Lower leg skin (tissue), 4 donors: ENCODE measurements around the gene SPTBN4. TPM values are rescaled to one million over a fixed set of nuclear protein-coding genes. Genes with fewer than 3 reads are reported as not detected.
"Not testable (repeated sequence)": the region's sequence is repeated elsewhere in the genome, so short reads cannot be mapped to it uniquely, and the experiment has no call there.

Source experiments
- DNase-seq, 2 donors: peaks; one replicate each; pipeline ENCODE4 v3.0.0-alpha.2; 2019; ENCODE audit warnings: low spot score in 2 of 2
- H3K4me3 ChIP-seq: fragments of 200-600 bp; sonication (generic); 2 replicates; pipeline ENCODE4 v1.5.1; 2017; ENCODE audit warnings: mild to moderate bottlenecking, low read depth; ENCODE audit not compliant: poor library complexity, severe bottlenecking
- CTCF ChIP-seq, 3 donors: fragments of 450-650 bp; IDR thresholded peaks; one replicate each; pipeline ENCODE4 v1.5.1; 2016; ENCODE audit warnings: antibody characterized with exemption in 3 of 3, mild to moderate bottlenecking in 3 of 3, moderate library complexity in 2 of 3
- POLR2A ChIP-seq, 2 donors: fragments of 450-650 bp; IDR thresholded peaks; one replicate each; pipeline ENCODE4 v1.6.1; 2016 to 2017; ENCODE audit warnings: antibody characterized with exemption in 2 of 2, mild to moderate bottlenecking in 1 of 2, moderate library complexity in 1 of 2
- WGBS, 2 donors: methylation state at CpG; one replicate each; pipeline ENCODE4 v1.1.5; 2018; 5-methylcytosine and 5-hydroxymethylcytosine counted together
- intact Hi-C: fragments of 100-400 bp; cut with DNase I; formaldehyde crosslinking; loops from one replicate; pipeline ENCODE4 v1.15.0; 2023; ENCODE audit warnings: low total_unique reads
- total RNA-seq, 4 donors: library from RNA; depleted of rRNA; stranded (reverse); fragments of >200 nt; gene quantifications; one replicate each; pipeline ENCODE4 v1.1.0, GENCODE V29; 2016

The SPTBN4 gene
- total RNA-seq, 4 donors from 2014 or later, result 0.25 to 2.2 (median 1.6) TPM

GRCh38 chr19:40450664-40451063 is 16.1 kb upstream of the SPTBN4 start:
- no peak overlapping the region for H3K4me3 ChIP-seq
- WGBS, 2 donors, result 95 to 99% methylated on average over 4 of the region's 4 CpGs
- no peak for TF ChIP-seq POLR2A (IDR thresholded peaks at IDR 0.05)
- no peak for TF ChIP-seq CTCF (IDR thresholded peaks at IDR 0.05)
- intact Hi-C loops, result no loop called here
- DNase-seq, result no peak

GRCh38 chr19:40452016-40452415 is 14.8 kb upstream of the SPTBN4 start:
- WGBS, 2 donors, result 68 to 72% methylated on average over 5 of the region's 5 CpGs
- DNase-seq, result no peak
- intact Hi-C loops, result no loop called here
- H3K4me3 ChIP-seq, result no peak overlapping the region
- no peak for TF ChIP-seq CTCF (IDR thresholded peaks at IDR 0.05)
- no peak for TF ChIP-seq POLR2A (IDR thresholded peaks at IDR 0.05)

GRCh38 chr19:40453151-40453735 is 13.6 kb upstream of the SPTBN4 start:
- no peak for DNase-seq
- intact Hi-C loops, result no loop called here
- H3K4me3 ChIP-seq, result no peak overlapping the region
- TF ChIP-seq POLR2A (IDR thresholded peaks at IDR 0.05) (no peak), CTCF (IDR thresholded peaks at IDR 0.05) (no peak)
- 74 to 76% methylated on average over 5 of the region's 5 CpGs for WGBS, 2 donors

- WGBS, 2 donors, result 81 to 82% methylated on average over 6 of the region's 6 CpGs
- intact Hi-C loops, DNase-seq, H3K4me3 ChIP-seq: not testable (repeated sequence)
Observed at GRCh38 chr19:40453943-40454342, 12.9 kb upstream of the SPTBN4 start.

DNA sequence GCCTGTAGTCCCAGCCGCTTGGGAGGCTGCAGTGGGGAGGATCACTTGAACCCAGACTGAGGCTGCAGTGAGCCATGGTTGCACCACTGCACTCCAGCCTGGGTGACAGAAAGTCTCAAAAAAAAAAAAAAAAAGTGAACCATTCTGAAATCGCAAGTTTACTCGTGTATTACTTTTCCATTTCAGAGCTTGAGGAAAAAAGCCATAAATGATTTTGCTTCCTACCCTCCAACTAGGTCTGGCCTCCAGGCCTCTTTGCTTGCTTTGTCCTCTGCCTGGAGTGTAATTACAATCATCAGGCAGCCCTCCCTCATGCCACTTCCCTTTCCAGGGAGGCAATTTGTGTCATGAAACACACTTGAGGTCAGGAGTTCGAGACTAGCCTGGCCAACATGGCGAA is 9.8 kb upstream of the SPTBN4 start:
- TF ChIP-seq POLR2A (IDR thresholded peaks at IDR 0.05), result no peak
- no peak for TF ChIP-seq CTCF (IDR thresholded peaks at IDR 0.05)
- DNase-seq, result no peak
- intact Hi-C loops, result no loop called here
- 89 to 90% methylated on average over 5 of the region's 5 CpGs for WGBS, 2 donors
- H3K4me3 ChIP-seq, result no peak overlapping the region

DNA sequence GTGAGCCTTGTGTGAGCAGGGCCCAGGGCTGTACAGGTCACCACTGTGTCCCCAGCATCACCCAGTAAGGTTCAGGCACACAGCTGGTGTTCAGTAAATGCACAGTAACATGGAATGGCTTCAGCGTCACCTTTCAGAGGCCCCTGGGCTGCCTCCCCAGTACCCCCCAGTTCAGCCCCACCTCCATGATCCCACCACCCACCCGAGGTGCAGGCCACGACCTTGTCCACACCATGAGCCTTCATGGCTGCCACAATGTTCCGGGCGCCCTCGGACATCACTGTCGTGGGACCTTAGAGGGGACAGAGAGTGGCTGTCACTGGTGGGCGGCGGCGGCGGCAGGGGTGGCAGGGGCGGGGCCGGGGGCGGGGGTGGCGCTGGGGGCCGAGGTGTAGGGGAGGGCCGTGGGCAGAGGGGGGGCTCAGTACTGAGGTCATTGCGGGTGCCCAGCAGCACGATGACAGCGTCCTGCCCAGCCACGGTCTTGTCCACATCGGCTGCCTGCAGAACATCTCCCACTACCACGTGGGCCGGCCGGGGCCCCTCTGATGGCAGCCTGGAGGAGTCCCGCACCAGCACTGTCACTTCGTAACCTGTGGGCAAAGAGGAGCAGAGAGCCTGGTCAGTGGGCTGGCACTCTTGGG is 8.7 kb upstream of the SPTBN4 start:
- DNase-seq, result no peak
- intact Hi-C loops, result no loop called here
- TF ChIP-seq CTCF (IDR thresholded peaks at IDR 0.05) (no peak), POLR2A (IDR thresholded peaks at IDR 0.05) (no peak)
- 84 to 88% methylated on average over 17 to 23 of the region's 27 CpGs for WGBS, 2 donors
- no peak overlapping the region for H3K4me3 ChIP-seq
